Stimulated activated effector memory CD8-positive, alpha-beta T cell treated with anti-CD3 and anti-CD28 coated beads, Interleukin-12 subunit alpha, Interleukin-12 subunit beta, amount 100 ng/mL, for 72 hours (primary cell): Measurements from ENCODE around the gene DCBLD2.

ENCODE experiments used
- ATAC-seq: fragments of 150-1000 bp; cut with Tn5 transposase; 2 replicates; pipeline ENCODE4 v1.10.0; 2021
- DNase-seq, 2 donors: peaks; one replicate each; pipeline ENCODE4 v3.0.0; 2021 to 2022; ENCODE audit warnings: low spot score in 2 of 2
- H3K27ac Mint-ChIP-seq: one replicate; pipeline ENCODE4 v1.8.0; 2022; ENCODE audit warnings: mild to moderate bottlenecking, mixed read lengths
- H3K36me3 Mint-ChIP-seq: one replicate; pipeline ENCODE4 v1.8.0; 2022; ENCODE audit warnings: mild to moderate bottlenecking, mixed read lengths
- H3K4me1 Mint-ChIP-seq: one replicate; pipeline ENCODE4 v1.8.0; 2022; ENCODE audit warnings: mixed read lengths
- H3K4me3 Mint-ChIP-seq: one replicate; pipeline ENCODE4 v1.8.0; 2022; ENCODE audit warnings: mild to moderate bottlenecking, mixed read lengths
- H3K9me3 Mint-ChIP-seq: one replicate; pipeline ENCODE4 v1.8.0; 2022; ENCODE audit warnings: mixed read lengths

Gene DCBLD2

GRCh38 chr3:98823791-98824190 lies 77.7 kb downstream of the DCBLD2 start:
- no peaks in the 10 kb centered on the region for H3K9me3 Mint-ChIP-seq
- no peaks in the 10 kb centered on the region for H3K36me3 Mint-ChIP-seq
- H3K4me3 Mint-ChIP-seq, result no peak overlapping the region
- no peak overlapping the region for H3K27ac Mint-ChIP-seq
- no peak for ATAC-seq
- no peaks in the 10 kb centered on the region for H3K4me1 Mint-ChIP-seq
- DNase-seq, result no peak

GRCh38 chr3:98821063-98821462 lies 80.4 kb downstream of the DCBLD2 start:
- H3K36me3 Mint-ChIP-seq, result no peaks in the 10 kb centered on the region
- no peak for ATAC-seq
- no peak for DNase-seq
- no peak overlapping the region for H3K4me3 Mint-ChIP-seq
- H3K27ac Mint-ChIP-seq, result no peak overlapping the region
- H3K9me3 Mint-ChIP-seq, result no peaks in the 10 kb centered on the region
- no peaks in the 10 kb centered on the region for H3K4me1 Mint-ChIP-seq

GRCh38 chr3:98817547-98818041 lies 83.9 kb downstream of the DCBLD2 start:
- no peak overlapping the region for H3K4me3 Mint-ChIP-seq
- H3K4me1 Mint-ChIP-seq, result no peaks in the 10 kb centered on the region
- DNase-seq (no peak), ATAC-seq (peak; percentile 71)
- no peaks in the 10 kb centered on the region for H3K36me3 Mint-ChIP-seq
- no peak overlapping the region for H3K27ac Mint-ChIP-seq
- H3K9me3 Mint-ChIP-seq, result no peaks in the 10 kb centered on the region

GRCh38 chr3:98814817-98815420 lies 86.6 kb downstream of the DCBLD2 start:
- Mint-ChIP-seq H3K9me3 (no peaks in the 10 kb centered on the region), H3K36me3 (no peaks in the 10 kb centered on the region), H3K4me3 (no peak overlapping the region), H3K27ac (no peak overlapping the region), H3K4me1 (no peaks in the 10 kb centered on the region)
- DNase-seq (no peak), ATAC-seq (no peak)

- no peak for DNase-seq
- no peaks in the 10 kb centered on the region for H3K9me3 Mint-ChIP-seq
- H3K4me3 Mint-ChIP-seq, result no peak overlapping the region
- no peaks in the 10 kb centered on the region for H3K36me3 Mint-ChIP-seq
- no peaks in the 10 kb centered on the region for H3K4me1 Mint-ChIP-seq
- ATAC-seq, result no peak
- no peak overlapping the region for H3K27ac Mint-ChIP-seq
Observed at GRCh38 chr3:98812851-98813374, 88.6 kb downstream of the DCBLD2 start.

GRCh38 chr3:98811048-98811447 lies 90.4 kb downstream of the DCBLD2 start:
- Mint-ChIP-seq H3K36me3 (no peaks in the 10 kb centered on the region), H3K4me3 (no peak overlapping the region), H3K9me3 (no peaks in the 10 kb centered on the region), H3K4me1 (no peaks in the 10 kb centered on the region), H3K27ac (no peak overlapping the region)
- ATAC-seq (no peak), DNase-seq (no peak)

GRCh38 chr3:98809557-98809956 lies 91.9 kb downstream of the DCBLD2 start:
- no peaks in the 10 kb centered on the region for H3K36me3 Mint-ChIP-seq
- no peaks in the 10 kb centered on the region for H3K4me1 Mint-ChIP-seq
- no peaks in the 10 kb centered on the region for H3K9me3 Mint-ChIP-seq
- no peak overlapping the region for H3K27ac Mint-ChIP-seq
- ATAC-seq (no peak), DNase-seq (no peak)
- H3K4me3 Mint-ChIP-seq, result no peak overlapping the region

GRCh38 chr3:98808071-98808470 lies 93.4 kb downstream of the DCBLD2 start:
- no peak overlapping the region for H3K4me3 Mint-ChIP-seq
- no peaks in the 10 kb centered on the region for H3K36me3 Mint-ChIP-seq
- no peak overlapping the region for H3K27ac Mint-ChIP-seq
- H3K4me1 Mint-ChIP-seq, result no peaks in the 10 kb centered on the region
- DNase-seq (no peak), ATAC-seq (no peak)
- no peaks in the 10 kb centered on the region for H3K9me3 Mint-ChIP-seq

GRCh38 chr3:98807561-98807960 lies 93.9 kb downstream of the DCBLD2 start:
- H3K4me1 Mint-ChIP-seq, result no peaks in the 10 kb centered on the region
- no peak overlapping the region for H3K27ac Mint-ChIP-seq
- no peak for ATAC-seq
- H3K9me3 Mint-ChIP-seq, result no peaks in the 10 kb centered on the region
- DNase-seq, result no peak
- H3K36me3 Mint-ChIP-seq, result no peaks in the 10 kb centered on the region
- no peak overlapping the region for H3K4me3 Mint-ChIP-seq

GRCh38 chr3:98807011-98807410 lies 94.5 kb downstream of the DCBLD2 start:
- H3K27ac Mint-ChIP-seq, result no peak overlapping the region
- H3K36me3 Mint-ChIP-seq, result no peaks in the 10 kb centered on the region
- H3K9me3 Mint-ChIP-seq, result no peaks in the 10 kb centered on the region
- DNase-seq, result no peak
- H3K4me1 Mint-ChIP-seq, result no peaks in the 10 kb centered on the region
- ATAC-seq, result no peak
- no peak overlapping the region for H3K4me3 Mint-ChIP-seq

- no peak for DNase-seq
- H3K36me3 Mint-ChIP-seq, result no peaks in the 10 kb centered on the region
- no peaks in the 10 kb centered on the region for H3K9me3 Mint-ChIP-seq
- ATAC-seq, result no peak
- no peak overlapping the region for H3K27ac Mint-ChIP-seq
- H3K4me3 Mint-ChIP-seq, result no peak overlapping the region
- H3K4me1 Mint-ChIP-seq, result no peaks in the 10 kb centered on the region
Observed at GRCh38 chr3:98806521-98806920, 95.0 kb downstream of the DCBLD2 start.

GRCh38 chr3:98805571-98805970 lies 95.9 kb downstream of the DCBLD2 start:
- no peaks in the 10 kb centered on the region for H3K36me3 Mint-ChIP-seq
- no peaks in the 10 kb centered on the region for H3K9me3 Mint-ChIP-seq

GRCh38 chr3:98801043-98801747 lies 100.3 kb downstream of the DCBLD2 start:
- Mint-ChIP-seq H3K27ac (no peak overlapping the region), H3K9me3 (no peaks in the 10 kb centered on the region), H3K4me1 (no peaks in the 10 kb centered on the region), H3K36me3 (no peaks in the 10 kb centered on the region), H3K4me3 (no peak overlapping the region)
- no peak for ATAC-seq
- DNase-seq, result no peak

More at GRCh38 chr3:98805571-98805970, 95.9 kb downstream of the DCBLD2 start:
- ATAC-seq (peak; percentile 8), DNase-seq (no peak)
- no peak overlapping the region for H3K27ac Mint-ChIP-seq
- no peaks in the 10 kb centered on the region for H3K4me1 Mint-ChIP-seq
- H3K4me3 Mint-ChIP-seq, result no peak overlapping the region

- no peak for ATAC-seq
- Mint-ChIP-seq H3K4me1 (no peaks in the 10 kb centered on the region), H3K9me3 (no peaks in the 10 kb centered on the region), H3K36me3 (no peaks in the 10 kb centered on the region), H3K4me3 (no peak overlapping the region), H3K27ac (no peak overlapping the region)
- no peak for DNase-seq
Observed at GRCh38 chr3:98800401-98800800, 101.1 kb downstream of the DCBLD2 start.

GRCh38 chr3:98799479-98799878 lies 102.0 kb downstream of the DCBLD2 start:
- no peak overlapping the region for H3K27ac Mint-ChIP-seq
- H3K4me3 Mint-ChIP-seq, result no peak overlapping the region
- no peak for ATAC-seq
- no peaks in the 10 kb centered on the region for H3K4me1 Mint-ChIP-seq
- H3K36me3 Mint-ChIP-seq, result no peaks in the 10 kb centered on the region
- H3K9me3 Mint-ChIP-seq, result no peaks in the 10 kb centered on the region
- no peak for DNase-seq

GRCh38 chr3:98798820-98799219 lies 102.7 kb downstream of the DCBLD2 start:
- H3K27ac Mint-ChIP-seq, result no peak overlapping the region
- ATAC-seq, result no peak
- no peaks in the 10 kb centered on the region for H3K9me3 Mint-ChIP-seq
- DNase-seq, result no peak
- H3K4me1 Mint-ChIP-seq, result no peaks in the 10 kb centered on the region
- no peaks in the 10 kb centered on the region for H3K36me3 Mint-ChIP-seq
- no peak overlapping the region for H3K4me3 Mint-ChIP-seq
